Peyer's patch (tissue), 4 donors: Measurements from ENCODE around the gene UBTFL1. TPM values are rescaled to one million over a fixed set of nuclear protein-coding genes. Genes with fewer than 3 reads are reported as not detected.

Source experiments
- DNase-seq, 3 donors: peaks; one replicate each; pipeline ENCODE4 v3.0.0-alpha.2; 2017 to 2019
- H3K27ac ChIP-seq, 4 donors: fragments of 200-600 bp; sonication (generic); one replicate each; pipeline ENCODE4 v1.5.1; 2016 to 2019
- H3K27me3 ChIP-seq, 2 donors: fragments of 200-600 bp; sonication (generic); one replicate each; pipeline ENCODE4 v1.5.1; 2019
- H3K36me3 ChIP-seq, 3 donors: fragments of 200-600 bp; sonication (generic); one replicate each; pipeline ENCODE4 v1.5.1; 2016 to 2019
- H3K4me1 ChIP-seq, 4 donors: fragments of 200-600 bp; sonication (generic); one replicate each; pipeline ENCODE4 v1.5.1; 2016 to 2019
- H3K4me3 ChIP-seq, 4 donors: fragments of 200-600 bp; sonication (generic); 1 replicate in 3 of 4; 2 replicates in 1 of 4; pipeline ENCODE4 v1.5.1; 2016 to 2019; ENCODE audit warnings: mild to moderate bottlenecking in 1 of 4
- H3K9me3 ChIP-seq, 4 donors: fragments of 200-600 bp; sonication (generic); one replicate each; pipeline ENCODE4 v1.5.1; 2016 to 2019; ENCODE audit warnings: mild to moderate bottlenecking in 1 of 4
- CTCF ChIP-seq, 6 experiments: fragments of 450-650 bp in 4 of 6; fragments of 200-600 bp in 2 of 6; sonication (generic) in 1 of 6; IDR thresholded peaks; one replicate each; pipeline ENCODE4 v1.5.1; 2017 to 2019; ENCODE audit warnings: antibody characterized with exemption in 6 of 6, mild to moderate bottlenecking in 3 of 6, moderate library complexity in 1 of 6
- POLR2A ChIP-seq, 2 donors: fragments of 450-650 bp; IDR thresholded peaks; one replicate each; pipeline ENCODE4 v1.5.1; 2017; ENCODE audit warnings: antibody characterized with exemption in 2 of 2, mild to moderate bottlenecking in 2 of 2, moderate library complexity in 2 of 2
- small RNA-seq, 2 donors: library from RNA; depleted of rRNA; stranded (forward); fragments of <200 nt; gene quantifications; one replicate each; pipeline ENCODE3, GENCODE V24; 2016
- total RNA-seq, 4 donors: library from RNA; depleted of rRNA; stranded (reverse); fragments of >200 nt; gene quantifications; one replicate each; pipeline ENCODE4 v1.1.0, GENCODE V29; 2016

The UBTFL1 gene
- total RNA-seq, 4 donors from 2014 or later: not detected

GRCh38 chr11:90135016-90135415 is 49.3 kb downstream of the UBTFL1 start:
- Histone ChIP-seq H3K9me3 (no peaks in the 10 kb centered on the region), H3K4me1 (no peaks in the 10 kb centered on the region), H3K27me3 (no peaks in the 10 kb centered on the region), H3K27ac (no peak overlapping the region), H3K36me3 (no peaks in the 10 kb centered on the region), H3K4me3 (peak overlapping the region; percentile 11 to 49 (median 30))
- no peak for TF ChIP-seq POLR2A (IDR thresholded peaks at IDR 0.05)
- TF ChIP-seq CTCF (IDR thresholded peaks at IDR 0.05): no peak
- DNase-seq: no peak

Small RNA genes lying within 50 kb of the gene (small RNA-seq; reads per million reads assigned to genes)
- gene AP000827.1: 0 reads per million in 2 donors
- gene RF00275: 0 reads per million in 2 donors

Other genes starting within 250 kb of the UBTFL1 start
- gene TRIM64B, start 207.5 kb upstream of the UBTFL1 start, total RNA-seq: not detected
- not detected for gene TRIM49D1, start 163.7 kb upstream of the UBTFL1 start, total RNA-seq
- gene TRIM49D2, start 161.9 kb upstream of the UBTFL1 start, total RNA-seq: not detected
- not detected for gene TRIM64, start 119.9 kb upstream of the UBTFL1 start, total RNA-seq
- not detected for gene TRIM49C, start 54.8 kb upstream of the UBTFL1 start, total RNA-seq
- 1 to 10 TPM in 3 of 4 donors, not detected in 1; 1.7 to 7.0 (median 4.2) TPM for gene NAALAD2, start 48.7 kb downstream of the UBTFL1 start, total RNA-seq
- gene CHORDC1, start 137.1 kb downstream of the UBTFL1 start, total RNA-seq: 10 to 100 TPM; 26.1 to 51.2 (median 43.7) TPM